ENCODE measurements around the gene SUSD3. TPM values are rescaled to one million over a fixed set of nuclear protein-coding genes. Genes with fewer than 3 reads are reported as not detected.

The SUSD3 gene
- total and polyA plus RNA-seq, 2 of the 4 experiments (the other 2 are of a cell fraction), result 0.54 to 1.5 TPM

DNA sequence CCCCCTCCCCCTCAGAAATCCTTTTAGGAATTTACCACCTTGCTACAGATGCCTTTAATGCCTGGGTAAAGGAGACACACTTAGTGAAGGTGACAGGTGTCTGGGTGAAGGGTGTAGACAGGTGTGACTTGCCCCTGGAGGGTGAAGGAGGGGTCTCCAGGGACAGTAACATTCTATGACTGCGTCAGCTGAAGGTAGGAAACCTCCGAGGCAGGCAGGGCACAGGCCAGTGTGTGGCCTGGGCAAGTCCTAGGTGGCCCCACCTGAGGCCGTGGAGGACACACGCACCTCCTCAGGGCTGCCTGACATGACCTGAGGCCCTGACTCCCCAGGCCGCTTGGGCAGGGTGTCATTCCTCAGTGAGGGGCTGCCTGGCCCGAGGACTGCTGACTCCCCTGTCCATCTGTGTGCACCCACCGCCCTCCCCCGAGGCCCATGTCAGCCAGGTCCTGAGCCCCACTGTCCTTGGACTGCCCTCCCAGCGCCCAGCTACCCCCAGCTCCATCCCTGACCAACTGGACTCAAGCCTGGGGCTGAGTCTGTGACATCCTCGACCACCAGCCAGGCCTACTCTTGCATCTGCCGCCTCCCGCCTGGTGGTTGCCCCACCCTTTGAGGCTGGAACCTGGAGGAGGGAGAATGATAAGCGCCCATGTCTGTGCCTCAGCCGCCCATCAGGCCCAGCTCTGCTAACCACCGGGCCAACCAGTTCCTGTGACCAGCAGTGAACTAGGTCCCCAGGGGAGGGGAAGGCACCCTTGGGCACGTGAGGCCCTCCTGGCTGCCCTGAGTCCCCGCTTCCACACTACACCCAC, 55.9 kb downstream of the SUSD3 start:
- 100% methylated on average over 7 of the region's 17 CpGs; no CpG with 5 or more reads in 1 of the 2 experiments for WGBS, 2 experiments (ENCODE audit: extremely low coverage in 2 of 2, insufficient read length in 1 of 2)
- H3K9me1 ChIP-seq (ENCODE audit: insufficient read depth, low read length), result peaks cover 10% of the 10 kb centered on the region

More for the DNA sequence above, 55.9 kb downstream of the SUSD3 start:
- Histone ChIP-seq H2AK5ac (ENCODE audit: low read depth, low read length) (no peak overlapping the region), H4K91ac (ENCODE audit: insufficient read depth, low read depth, low read length) (no peak overlapping the region), H2BK15ac (ENCODE audit: low read depth, low read length) (no peak overlapping the region), H3K4me3 (ENCODE audit: insufficient read depth, low read depth, low read length) (no peak overlapping the region), H3K9ac (ENCODE audit: low read depth, low read length) (no peak overlapping the region), H4K20me1 (ENCODE audit: insufficient read depth, low read length) (peaks cover 2% of the 10 kb centered on the region), H3K4me1 (ENCODE audit: control insufficient read depth, insufficient read depth, low read length) (peaks cover 6% of the 10 kb centered on the region), H3K4me2 (ENCODE audit: low read depth, low read length) (no peak overlapping the region), H2BK120ac (ENCODE audit: low read depth, low read length) (no peak overlapping the region), H3K56ac (ENCODE audit: extremely low read depth, insufficient read depth, low read length) (no peak overlapping the region), H3K14ac (replicated peaks; ENCODE audit: low read depth, low read length) (no peak overlapping the region), H4K5ac (ENCODE audit: low read depth, low read length) (no peak overlapping the region), H4K8ac (ENCODE audit: low read depth in 2 of 2, low read length in 2 of 2) (no peak overlapping the region), H3K36me3 (ENCODE audit: control insufficient read depth, insufficient read depth, low read length) (peaks cover 16% of the 10 kb centered on the region), H3K9me3 (ENCODE audit: control insufficient read depth, insufficient read depth, low read length) (no peaks in the 10 kb centered on the region), H3K23ac (ENCODE audit: low read depth, low read length) (no peak overlapping the region), H3K79me1 (ENCODE audit: low read depth in 1 of 2, low read length in 2 of 2) (peaks cover 3 to 9% of the 10 kb centered on the region in 2 experiments; a peak in 1 of 4 replicates), H3K18ac (ENCODE audit: low read depth, low read length) (no peak overlapping the region), H3K27me3 (ENCODE audit: control insufficient read depth, insufficient read depth, low read length) (no peaks in the 10 kb centered on the region), H2AFZ (replicated peaks; ENCODE audit: low read length, poor library complexity) (no peak overlapping the region), H2BK20ac (ENCODE audit: low read depth, low read length) (no peak overlapping the region), H2BK5ac (ENCODE audit: low read depth, low read length, poor library complexity, severe bottlenecking) (no peak overlapping the region), H2AK9ac (replicated peaks; ENCODE audit: low read depth, low read length, poor library complexity) (peak overlapping the region; percentile 42), H3K27ac (ENCODE audit: insufficient read depth, low read length) (no peak overlapping the region), H3K4ac (ENCODE audit: low read depth, low read length) (no peak overlapping the region; the same call in 1 of the 2 replicates)
- no peak for ATAC-seq (ENCODE audit: low read depth)
- intact Hi-C loops (cut with micrococcal nuclease) (no loop called here), dilution Hi-C loops (cut with HindIII; ENCODE audit: low sequenced_read_pairs, unreplicated experiment) (no loop called here), in situ Hi-C loops (cut with MboI; ENCODE audit: low sequenced_read_pairs) (loop anchor here (10.0 to 25.0 kb wide), 2 partner anchors 340 to 448 kb away; partner anchors contain the start of genes FAM120A and FAM120AOS)
- ChIA-PET POLR2A (ENCODE audit: unreplicated experiment) (no interaction called here), CTCF (no interaction called here)
- no TSS peak for BruUV-seq (replicated peaks)
- DNase-seq, result no peak
- TF ChIP-seq NFE2L2 (IDR thresholded peaks at IDR 0.05; ENCODE audit: low read depth, low read length), result no peak
- no peak for TF ChIP-seq USF2 (IDR thresholded peaks at IDR 0.05; ENCODE audit: low read depth, low read length)
- no peak for TF ChIP-seq SMC3 (IDR thresholded peaks at IDR 0.05; ENCODE audit: low read depth, low read length)
- TF ChIP-seq BHLHE40 (IDR thresholded peaks at IDR 0.05; ENCODE audit: low read depth, low read length), result no peak
- no peak for TF ChIP-seq RAD21 (IDR thresholded peaks at IDR 0.05; ENCODE audit: low read length)
- no peak for TF ChIP-seq MXI1 (IDR thresholded peaks at IDR 0.05; ENCODE audit: borderline replicate concordance, low read depth, low read length)
- no peak for TF ChIP-seq FOS (IDR thresholded peaks at IDR 0.05; ENCODE audit: low read depth, low read length)
- no peak for TF ChIP-seq POLR2A (IDR thresholded peaks at IDR 0.05; ENCODE audit: low read depth, low read length)
- TF ChIP-seq CEBPB (IDR thresholded peaks at IDR 0.05; ENCODE audit: low read depth, low read length), result no peak
- TF ChIP-seq, protein P1, sequence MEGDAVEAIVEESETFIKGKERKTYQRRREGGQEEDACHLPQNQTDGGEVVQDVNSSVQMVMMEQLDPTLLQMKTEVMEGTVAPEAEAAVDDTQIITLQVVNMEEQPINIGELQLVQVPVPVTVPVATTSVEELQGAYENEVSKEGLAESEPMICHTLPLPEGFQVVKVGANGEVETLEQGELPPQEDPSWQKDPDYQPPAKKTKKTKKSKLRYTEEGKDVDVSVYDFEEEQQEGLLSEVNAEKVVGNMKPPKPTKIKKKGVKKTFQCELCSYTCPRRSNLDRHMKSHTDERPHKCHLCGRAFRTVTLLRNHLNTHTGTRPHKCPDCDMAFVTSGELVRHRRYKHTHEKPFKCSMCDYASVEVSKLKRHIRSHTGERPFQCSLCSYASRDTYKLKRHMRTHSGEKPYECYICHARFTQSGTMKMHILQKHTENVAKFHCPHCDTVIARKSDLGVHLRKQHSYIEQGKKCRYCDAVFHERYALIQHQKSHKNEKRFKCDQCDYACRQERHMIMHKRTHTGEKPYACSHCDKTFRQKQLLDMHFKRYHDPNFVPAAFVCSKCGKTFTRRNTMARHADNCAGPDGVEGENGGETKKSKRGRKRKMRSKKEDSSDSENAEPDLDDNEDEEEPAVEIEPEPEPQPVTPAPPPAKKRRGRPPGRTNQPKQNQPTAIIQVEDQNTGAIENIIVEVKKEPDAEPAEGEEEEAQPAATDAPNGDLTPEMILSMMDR (conservative IDR thresholded peaks at IDR 0.05; ENCODE audit: low read depth, low read length), result no peak
- TF ChIP-seq MAFK (IDR thresholded peaks at IDR 0.05; ENCODE audit: low read depth, low read length), result no peak
- TF ChIP-seq RCOR1 (IDR thresholded peaks at IDR 0.05; ENCODE audit: insufficient replicate concordance, low read length), result no peak
- TF ChIP-seq, protein P2, sequence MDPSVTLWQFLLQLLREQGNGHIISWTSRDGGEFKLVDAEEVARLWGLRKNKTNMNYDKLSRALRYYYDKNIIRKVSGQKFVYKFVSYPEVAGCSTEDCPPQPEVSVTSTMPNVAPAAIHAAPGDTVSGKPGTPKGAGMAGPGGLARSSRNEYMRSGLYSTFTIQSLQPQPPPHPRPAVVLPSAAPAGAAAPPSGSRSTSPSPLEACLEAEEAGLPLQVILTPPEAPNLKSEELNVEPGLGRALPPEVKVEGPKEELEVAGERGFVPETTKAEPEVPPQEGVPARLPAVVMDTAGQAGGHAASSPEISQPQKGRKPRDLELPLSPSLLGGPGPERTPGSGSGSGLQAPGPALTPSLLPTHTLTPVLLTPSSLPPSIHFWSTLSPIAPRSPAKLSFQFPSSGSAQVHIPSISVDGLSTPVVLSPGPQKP (IDR thresholded peaks at IDR 0.05; ENCODE audit: borderline replicate concordance, low read depth, low read length), result no peak
- no peak for TF ChIP-seq MAZ (IDR thresholded peaks at IDR 0.05; ENCODE audit: borderline replicate concordance, low read depth, low read length)
- TF ChIP-seq CHD1 (IDR thresholded peaks at IDR 0.05; ENCODE audit: low read depth, low read length), result no peak
